AG10803 (cell line): Measurements from ENCODE around the gene CPNE4.

Experiments
- DNase-seq: peaks from one replicate; pipeline ENCODE4 v3.0.0; 2010; ENCODE audit warnings: low read depth
- H3K4me3 ChIP-seq: 2 replicates; pipeline ENCODE4 v1.5.1; 2011; ENCODE audit warnings: mild to moderate bottlenecking, low read length, control low read depth
- CTCF ChIP-seq: conservative IDR thresholded peaks from 2 replicates; pipeline ENCODE4 v1.5.1; 2011; ENCODE audit warnings: mild to moderate bottlenecking, low read length, control low read depth, inconsistent platforms

The CPNE4 gene

DNA sequence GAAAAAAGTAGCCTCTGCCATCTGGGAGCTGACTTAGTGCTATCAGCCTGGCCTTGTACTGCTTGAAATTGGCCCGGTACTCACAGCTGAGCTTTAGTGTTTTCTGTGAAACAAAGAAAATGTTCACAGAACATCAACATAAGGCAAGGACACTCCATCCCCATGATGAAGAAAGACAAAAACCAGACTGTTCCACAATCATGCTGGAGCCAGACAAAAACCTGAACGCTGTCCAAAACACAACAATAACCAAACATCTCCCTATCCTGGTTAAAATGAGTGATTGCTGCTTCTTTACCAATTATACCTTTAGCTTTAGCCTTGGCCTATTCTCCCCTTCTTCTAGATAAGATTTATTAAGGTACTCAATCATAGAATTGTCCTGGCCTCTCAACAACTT is 153.9 kb downstream of the CPNE4 start:
- no peak for DNase-seq
- no peak overlapping the region for H3K4me3 ChIP-seq
- TF ChIP-seq CTCF = no peak

DNA sequence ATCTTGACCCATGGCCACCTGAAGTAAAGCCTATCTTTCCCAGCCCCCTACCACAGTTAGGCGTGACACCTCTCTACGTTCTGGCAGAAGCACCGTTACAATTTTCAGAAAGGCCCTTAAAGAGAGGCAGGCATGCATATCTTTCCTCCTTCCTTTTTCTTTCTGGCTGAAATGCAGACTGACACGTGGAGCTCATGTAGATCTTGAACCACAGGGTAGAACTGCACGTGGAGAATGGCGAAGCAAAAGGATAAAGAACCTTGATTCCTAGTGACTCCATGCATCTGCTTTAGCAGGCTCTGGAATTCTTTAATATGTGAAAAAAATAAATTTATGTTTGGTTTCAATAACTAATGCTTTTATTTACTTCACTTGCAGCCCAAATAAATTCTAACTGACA is 166.6 kb downstream of the CPNE4 start:
- no peak for TF ChIP-seq CTCF
- no peak overlapping the region for H3K4me3 ChIP-seq
- DNase-seq = no peak

GRCh38 chr3:131856171-131856570 is 178.6 kb downstream of the CPNE4 start:
- no peak overlapping the region for H3K4me3 ChIP-seq
- DNase-seq = no peak
- no peak for TF ChIP-seq CTCF

GRCh38 chr3:131850223-131850622 is 184.6 kb downstream of the CPNE4 start:
- DNase-seq = no peak
- no peak for TF ChIP-seq CTCF
- H3K4me3 ChIP-seq = no peak overlapping the region

GRCh38 chr3:131849616-131850015 is 185.2 kb downstream of the CPNE4 start:
- no peak overlapping the region for H3K4me3 ChIP-seq
- DNase-seq = no peak
- TF ChIP-seq CTCF = no peak

DNA sequence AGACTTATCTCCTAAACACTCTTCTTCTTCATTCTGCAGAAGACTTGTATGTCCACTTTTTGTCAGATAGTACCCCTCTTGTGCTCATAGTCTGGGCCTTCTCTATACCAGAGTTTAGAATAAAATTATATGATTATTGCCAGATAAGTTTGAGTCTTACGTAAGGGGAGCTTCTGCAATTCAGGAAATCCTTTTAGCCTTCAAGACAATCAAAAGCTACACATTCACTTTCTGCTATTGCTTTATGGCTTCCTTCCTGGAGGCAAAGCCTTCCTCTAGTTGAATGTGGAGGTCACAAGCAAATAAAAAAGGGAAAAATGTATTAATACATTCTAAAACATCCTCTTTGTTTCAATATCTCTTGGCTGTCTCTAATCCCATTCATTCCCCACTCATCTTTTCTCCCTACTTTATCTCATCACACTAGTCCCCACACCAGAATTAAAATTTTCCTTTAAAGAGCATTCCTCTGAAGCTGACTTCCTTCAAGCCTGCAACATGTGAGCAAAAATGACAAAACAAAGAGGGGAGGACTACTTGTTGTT is 186.8 kb downstream of the CPNE4 start:
- no peak for TF ChIP-seq CTCF
- no peak overlapping the region for H3K4me3 ChIP-seq
- DNase-seq = no peak

DNA sequence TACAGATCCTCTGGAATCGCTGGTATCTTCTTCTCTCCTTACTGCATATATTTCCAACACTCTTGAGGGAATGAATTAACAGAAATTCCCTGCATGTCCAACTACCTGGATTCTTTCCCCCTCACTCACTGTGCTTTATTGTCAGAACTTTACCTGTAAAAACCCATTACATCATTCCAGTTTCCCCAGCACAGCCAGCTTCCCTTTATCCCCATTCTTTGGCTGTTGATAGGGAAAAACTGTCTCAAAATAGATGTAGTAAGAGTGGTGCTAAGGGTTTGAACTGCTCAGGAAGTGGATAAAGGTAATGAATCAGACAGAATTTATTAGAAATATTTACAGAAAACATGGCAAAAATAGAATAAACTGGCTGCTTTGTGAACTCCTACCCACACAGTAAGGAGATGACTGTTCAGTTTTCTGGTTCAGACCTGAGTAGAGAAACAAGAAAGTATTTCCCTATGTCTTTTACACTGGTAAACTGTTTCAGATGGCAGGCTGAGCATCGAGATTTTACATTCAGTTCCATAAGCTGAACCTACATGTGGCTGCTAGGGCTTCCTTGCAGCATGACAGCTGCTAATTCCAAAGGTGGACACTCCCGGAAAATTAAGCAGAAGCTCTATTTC is 188.4 kb downstream of the CPNE4 start:
- no peak overlapping the region for H3K4me3 ChIP-seq
- TF ChIP-seq CTCF = no peak
- no peak for DNase-seq
